Neural cell (in vitro differentiated cells): ENCODE data around the gene SUN1. TPM values are rescaled to one million over a fixed set of nuclear protein-coding genes. Genes with fewer than 3 reads are reported as not detected.

ENCODE experiments used
- H2AFZ ChIP-seq: fragments of 200-600, 300-800 bp; sonication (generic), shearing (Covaris generic); 2 replicates; pipeline ENCODE4 v1.6.0; 2014; ENCODE audit warnings: low read depth, mild to moderate bottlenecking, antibody characterized with exemption, low read length, moderate library complexity
- H3F3A ChIP-seq: fragments of 200-600 bp; shearing (Covaris generic); 2 replicates; pipeline ENCODE4 v1.6.1; 2016; ENCODE audit warnings: mild to moderate bottlenecking, moderate library complexity, mixed read lengths, antibody characterized with exemption, low read length; ENCODE audit not compliant: insufficient read depth, poor library complexity, severe bottlenecking
- H3K27ac ChIP-seq: fragments of 200-600, 300-800 bp; sonication (generic), shearing (Covaris generic); 2 replicates; pipeline ENCODE4 v1.5.1; 2014; ENCODE audit warnings: mild to moderate bottlenecking, low read length, moderate library complexity
- H3K27me3 ChIP-seq: fragments of 300-800, 200-600 bp; sonication (generic), shearing (Covaris generic); 2 replicates; pipeline ENCODE4 v1.6.0; 2014; ENCODE audit warnings: mild to moderate bottlenecking, low read depth, low read length, moderate library complexity; ENCODE audit not compliant: insufficient read depth
- H3K36me3 ChIP-seq: fragments of 300-800, 200-600 bp; sonication (generic), shearing (Covaris generic); 2 replicates; pipeline ENCODE4 v1.5.1; 2014; ENCODE audit warnings: mild to moderate bottlenecking, antibody characterized with exemption, low read length, moderate library complexity; ENCODE audit not compliant: insufficient read depth
- H3K4me2 ChIP-seq: fragments of 300-800, 200-600 bp; sonication (generic), shearing (Covaris generic); 2 replicates; pipeline ENCODE4 v1.6.0; 2014; ENCODE audit warnings: mild to moderate bottlenecking, low read length
- H3K4me3 ChIP-seq: fragments of 300-800, 200-600 bp; sonication (generic), shearing (Covaris generic); 2 replicates; pipeline ENCODE4 v1.5.1; 2014; ENCODE audit warnings: mild to moderate bottlenecking, low read length, moderate library complexity
- H3K79me2 ChIP-seq: fragments of 200-600 bp; shearing (Covaris generic); replicated peaks from 2 replicates; pipeline ENCODE4 v1.6.0; 2014; ENCODE audit warnings: mild to moderate bottlenecking, low read length, moderate library complexity; ENCODE audit not compliant: insufficient read depth
- H3K9ac ChIP-seq: fragments of 300-800, 200-600 bp; sonication (generic), shearing (Covaris generic); 2 replicates; pipeline ENCODE4 v1.6.1; 2016; ENCODE audit warnings: mild to moderate bottlenecking, low read length, mixed read lengths
- H3K9me2 ChIP-seq: fragments of 200-600 bp; shearing (Covaris generic); 2 replicates; pipeline ENCODE4 v1.6.1; 2016; ENCODE audit warnings: mild to moderate bottlenecking, low read length, mixed read lengths; ENCODE audit not compliant: insufficient read depth
- H3K9me3 ChIP-seq: fragments of 200-600, 300-800 bp; sonication (generic), shearing (Covaris generic); 2 replicates; pipeline ENCODE4 v1.6.1; 2016; ENCODE audit warnings: mild to moderate bottlenecking, mixed run types, low read length, moderate library complexity, mixed read lengths
- H4K20me1 ChIP-seq: fragments of 200-600 bp; shearing (Covaris generic); 2 replicates; pipeline ENCODE4 v1.6.1; 2016; ENCODE audit warnings: mild to moderate bottlenecking, mixed run types; ENCODE audit not compliant: insufficient read depth
- EP300 ChIP-seq: fragments of 450-650 bp; conservative IDR thresholded peaks from 2 replicates; pipeline ENCODE4 v1.6.1; 2014; ENCODE audit warnings: antibody characterized with exemption, mild to moderate bottlenecking, moderate library complexity; ENCODE audit not compliant: poor library complexity, severe bottlenecking
- EZH2 ChIP-seq: fragments of 200-600, 300-800 bp; shearing (Covaris generic), sonication (generic); IDR thresholded peaks from 2 replicates; pipeline ENCODE4 v1.6.1; 2014; ENCODE audit warnings: antibody characterized with exemption, low read length, borderline replicate concordance, mild to moderate bottlenecking; ENCODE audit not compliant: insufficient read depth, poor library complexity, severe bottlenecking
- POLR2AphosphoS5 ChIP-seq: IDR thresholded peaks from 2 replicates; pipeline ENCODE4 v1.6.1; 2012
- RAD21 ChIP-seq: fragments of 450-650 bp; conservative IDR thresholded peaks from 2 replicates; pipeline ENCODE4 v1.6.1; 2014; ENCODE audit warnings: antibody characterized with exemption, mild to moderate bottlenecking, moderate library complexity
- TAF1 ChIP-seq: IDR thresholded peaks from 2 replicates; pipeline ENCODE4 v1.6.1; 2012; ENCODE audit warnings: low read depth
- polyA plus RNA-seq: library from polyadenylated mRNA; depleted of rRNA; stranded (reverse); fragments of >200 nt; gene quantifications from 2 replicates; pipeline ENCODE4 v1.2.3, GENCODE V29; 2014
- TF ChIP-seq, protein P1 (sequence below): fragments of 450-650 bp; IDR thresholded peaks from 2 replicates; pipeline ENCODE4 v1.5.1; 2014; ENCODE audit warnings: antibody characterized with exemption, mild to moderate bottlenecking, moderate library complexity; ENCODE audit not compliant: poor library complexity, severe bottlenecking
- TF ChIP-seq, protein P2 (sequence below): IDR thresholded peaks from 2 replicates; pipeline ENCODE4 v1.6.1; 2012; ENCODE audit warnings: borderline replicate concordance

Gene SUN1
- polyA plus RNA-seq, 1 donor from 2014 or later = 309 TPM

DNA sequence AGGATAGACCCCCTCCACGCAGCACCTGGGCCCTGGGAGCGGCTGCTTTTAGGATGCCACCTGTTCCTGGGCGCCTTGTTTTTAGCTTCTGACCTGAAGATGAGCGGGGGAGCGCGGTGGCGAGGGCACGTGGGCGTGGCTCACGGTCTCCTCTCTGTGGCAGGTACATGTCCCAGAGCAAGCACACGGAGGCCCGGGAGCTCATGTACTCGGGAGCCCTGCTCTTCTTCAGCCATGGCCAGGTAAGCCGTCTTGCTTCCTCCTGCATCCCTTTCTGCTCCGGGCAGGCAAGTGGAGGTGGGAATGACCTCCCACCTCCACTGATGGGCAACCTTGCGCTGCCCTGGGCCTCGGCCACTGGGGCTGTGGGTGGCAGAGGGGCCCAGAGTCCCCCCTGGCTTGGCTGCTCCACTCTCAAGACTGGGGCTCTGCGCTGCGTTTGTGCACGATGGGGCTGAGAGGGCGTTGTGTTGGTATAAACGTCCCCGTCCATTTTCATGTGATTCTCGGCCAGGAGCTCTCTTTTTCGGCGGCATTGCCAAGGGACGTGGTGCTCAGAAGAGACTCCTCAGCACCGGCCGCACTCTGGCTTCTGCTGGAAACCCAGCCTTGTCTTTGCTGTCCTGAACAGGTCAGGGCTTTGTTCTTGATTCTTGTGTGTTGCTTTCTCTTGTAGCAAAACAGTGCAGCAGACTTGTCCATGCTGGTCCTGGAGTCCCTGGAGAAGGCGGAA is 53.8 kb downstream of the SUN1 start (continued):
- TF ChIP-seq, protein P1, sequence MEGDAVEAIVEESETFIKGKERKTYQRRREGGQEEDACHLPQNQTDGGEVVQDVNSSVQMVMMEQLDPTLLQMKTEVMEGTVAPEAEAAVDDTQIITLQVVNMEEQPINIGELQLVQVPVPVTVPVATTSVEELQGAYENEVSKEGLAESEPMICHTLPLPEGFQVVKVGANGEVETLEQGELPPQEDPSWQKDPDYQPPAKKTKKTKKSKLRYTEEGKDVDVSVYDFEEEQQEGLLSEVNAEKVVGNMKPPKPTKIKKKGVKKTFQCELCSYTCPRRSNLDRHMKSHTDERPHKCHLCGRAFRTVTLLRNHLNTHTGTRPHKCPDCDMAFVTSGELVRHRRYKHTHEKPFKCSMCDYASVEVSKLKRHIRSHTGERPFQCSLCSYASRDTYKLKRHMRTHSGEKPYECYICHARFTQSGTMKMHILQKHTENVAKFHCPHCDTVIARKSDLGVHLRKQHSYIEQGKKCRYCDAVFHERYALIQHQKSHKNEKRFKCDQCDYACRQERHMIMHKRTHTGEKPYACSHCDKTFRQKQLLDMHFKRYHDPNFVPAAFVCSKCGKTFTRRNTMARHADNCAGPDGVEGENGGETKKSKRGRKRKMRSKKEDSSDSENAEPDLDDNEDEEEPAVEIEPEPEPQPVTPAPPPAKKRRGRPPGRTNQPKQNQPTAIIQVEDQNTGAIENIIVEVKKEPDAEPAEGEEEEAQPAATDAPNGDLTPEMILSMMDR = no peak

DNA sequence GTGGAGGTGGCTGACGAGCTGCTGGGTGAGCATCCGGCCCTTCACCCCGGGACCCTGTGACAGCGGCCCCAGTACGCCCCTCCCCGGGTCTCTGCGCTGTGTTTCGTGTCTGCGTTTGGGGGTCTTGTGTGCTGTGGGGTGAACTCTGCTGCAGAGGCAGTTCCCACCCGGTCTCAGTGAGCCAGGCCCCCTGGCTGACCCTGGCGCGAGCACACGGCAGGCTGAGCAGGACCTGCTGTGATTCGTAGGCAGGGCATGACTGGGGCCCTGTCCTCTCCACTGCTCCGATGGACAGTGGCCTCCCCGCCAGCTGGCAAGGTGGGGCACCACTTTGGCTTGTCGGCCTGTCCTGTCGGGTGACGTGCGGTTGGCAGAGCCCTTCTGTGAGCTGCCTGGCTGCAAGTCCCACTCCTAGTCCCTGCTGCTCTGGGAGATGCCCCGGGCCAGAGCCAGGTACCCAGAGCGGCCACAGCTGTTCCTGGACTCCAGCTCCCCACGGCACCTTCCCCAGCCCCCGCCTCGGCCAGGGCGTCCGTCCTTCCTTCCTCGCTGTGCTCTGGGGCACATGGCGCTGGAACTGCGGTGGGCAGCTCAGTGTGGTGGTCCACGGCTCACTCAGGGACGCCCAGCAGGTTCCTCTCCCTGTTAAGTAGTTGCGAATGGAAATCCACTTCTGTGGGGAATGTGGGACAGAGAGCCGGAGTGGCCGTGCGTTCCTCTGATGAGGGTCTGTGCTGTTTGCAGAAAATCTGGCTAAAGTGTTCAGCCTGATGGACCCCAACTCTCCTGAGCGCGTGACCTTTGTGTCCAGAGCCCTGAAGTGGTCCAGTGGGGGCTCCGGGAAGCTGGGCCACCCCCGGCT is 54.6 kb downstream of the SUN1 start:
- Histone ChIP-seq H2AFZ (no peak overlapping the region), H4K20me1 (no peaks in the 10 kb centered on the region), H3K27me3 (no peaks in the 10 kb centered on the region), H3F3A (no peaks in the 10 kb centered on the region), H3K36me3 (no peaks in the 10 kb centered on the region), H3K9me3 (no peaks in the 10 kb centered on the region), H3K9ac (no peak overlapping the region), H3K4me2 (no peak overlapping the region), H3K4me3 (no peak overlapping the region), H3K79me2 (peaks cover 13% of the 10 kb centered on the region), H3K27ac (no peak overlapping the region), H3K9me2 (no peaks in the 10 kb centered on the region)
- TF ChIP-seq EP300 (no peak), POLR2AphosphoS5 (no peak), TAF1 (no peak), EZH2 (no peak)
- TF ChIP-seq, protein P2, sequence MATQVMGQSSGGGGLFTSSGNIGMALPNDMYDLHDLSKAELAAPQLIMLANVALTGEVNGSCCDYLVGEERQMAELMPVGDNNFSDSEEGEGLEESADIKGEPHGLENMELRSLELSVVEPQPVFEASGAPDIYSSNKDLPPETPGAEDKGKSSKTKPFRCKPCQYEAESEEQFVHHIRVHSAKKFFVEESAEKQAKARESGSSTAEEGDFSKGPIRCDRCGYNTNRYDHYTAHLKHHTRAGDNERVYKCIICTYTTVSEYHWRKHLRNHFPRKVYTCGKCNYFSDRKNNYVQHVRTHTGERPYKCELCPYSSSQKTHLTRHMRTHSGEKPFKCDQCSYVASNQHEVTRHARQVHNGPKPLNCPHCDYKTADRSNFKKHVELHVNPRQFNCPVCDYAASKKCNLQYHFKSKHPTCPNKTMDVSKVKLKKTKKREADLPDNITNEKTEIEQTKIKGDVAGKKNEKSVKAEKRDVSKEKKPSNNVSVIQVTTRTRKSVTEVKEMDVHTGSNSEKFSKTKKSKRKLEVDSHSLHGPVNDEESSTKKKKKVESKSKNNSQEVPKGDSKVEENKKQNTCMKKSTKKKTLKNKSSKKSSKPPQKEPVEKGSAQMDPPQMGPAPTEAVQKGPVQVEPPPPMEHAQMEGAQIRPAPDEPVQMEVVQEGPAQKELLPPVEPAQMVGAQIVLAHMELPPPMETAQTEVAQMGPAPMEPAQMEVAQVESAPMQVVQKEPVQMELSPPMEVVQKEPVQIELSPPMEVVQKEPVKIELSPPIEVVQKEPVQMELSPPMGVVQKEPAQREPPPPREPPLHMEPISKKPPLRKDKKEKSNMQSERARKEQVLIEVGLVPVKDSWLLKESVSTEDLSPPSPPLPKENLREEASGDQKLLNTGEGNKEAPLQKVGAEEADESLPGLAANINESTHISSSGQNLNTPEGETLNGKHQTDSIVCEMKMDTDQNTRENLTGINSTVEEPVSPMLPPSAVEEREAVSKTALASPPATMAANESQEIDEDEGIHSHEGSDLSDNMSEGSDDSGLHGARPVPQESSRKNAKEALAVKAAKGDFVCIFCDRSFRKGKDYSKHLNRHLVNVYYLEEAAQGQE = no peak

DNA sequence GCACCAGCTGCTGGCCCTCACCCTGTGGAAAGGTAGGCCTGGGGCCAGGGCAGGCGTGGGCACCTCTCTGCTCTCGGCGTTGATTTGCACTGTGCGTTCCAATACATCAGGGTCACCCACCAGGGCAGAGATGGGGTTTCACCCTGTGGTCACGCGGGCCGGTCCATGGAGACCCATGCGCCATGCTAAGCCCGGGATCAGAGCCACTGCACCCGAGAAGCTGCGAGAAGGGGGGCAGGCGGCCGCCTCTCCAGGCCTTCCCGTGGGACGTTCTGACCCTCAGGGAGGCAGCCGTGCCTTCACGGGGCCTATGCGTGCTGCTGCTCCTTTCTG is 55.2 kb downstream of the SUN1 start:
- H2AFZ ChIP-seq = no peak overlapping the region
- H3K79me2 ChIP-seq = peaks cover 7% of the 10 kb centered on the region
- H3K36me3 ChIP-seq = no peaks in the 10 kb centered on the region
- no peak overlapping the region for H3K4me2 ChIP-seq
- H3K9me3 ChIP-seq = no peaks in the 10 kb centered on the region
- no peak for TF ChIP-seq RAD21
- no peak for TF ChIP-seq POLR2AphosphoS5
- no peak overlapping the region for H3K27ac ChIP-seq
- H3K9ac ChIP-seq = no peak overlapping the region
- no peaks in the 10 kb centered on the region for H3K27me3 ChIP-seq
- H3K9me2 ChIP-seq = no peaks in the 10 kb centered on the region
- H3K4me3 ChIP-seq = no peak overlapping the region
- no peaks in the 10 kb centered on the region for H3F3A ChIP-seq
- H4K20me1 ChIP-seq = no peaks in the 10 kb centered on the region
